Body of pancreas (tissue), 4 donors: ENCODE data around the gene RBMS1. TPM values are rescaled to one million over a fixed set of nuclear protein-coding genes. Genes with fewer than 3 reads are reported as not detected.

ENCODE experiments used
- ATAC-seq: fragments of 150-250 bp; one replicate; pipeline ENCODE4 v1.9.1; 2016
- DNase-seq, 4 donors: peaks; one replicate each; pipeline ENCODE4 v3.0.0-alpha.2; 2019
- H3K27ac ChIP-seq, 4 donors: fragments of 200-600 bp; sonication (generic); 1 replicate in 3 of 4; 2 replicates in 1 of 4; pipeline versions ENCODE4 v1.5.1 to v1.6.1; 2016 to 2019; ENCODE audit warnings: mild to moderate bottlenecking in 1 of 4, mixed read lengths in 1 of 4, moderate library complexity in 1 of 4
- H3K27me3 ChIP-seq, 2 donors: fragments of 200-600 bp; sonication (generic); one replicate each; pipeline ENCODE4 v1.6.0; 2016; ENCODE audit warnings: mild to moderate bottlenecking in 1 of 2
- H3K36me3 ChIP-seq, 2 donors: fragments of 200-600 bp; sonication (generic); replicated peaks in 1 of 2; 2 replicates each; pipeline ENCODE4 v1.5.1; 2016; ENCODE audit warnings: low read depth in 2 of 2; ENCODE audit not compliant: insufficient read depth in 1 of 2
- H3K4me1 ChIP-seq: fragments of 200-600 bp; sonication (generic); one replicate; pipeline ENCODE4 v1.6.0; 2016
- H3K4me3 ChIP-seq, 2 donors: fragments of 200-600 bp; sonication (generic); 1 replicate in 1 of 2; 2 replicates in 1 of 2; pipeline ENCODE4 v1.5.1; 2016 to 2019
- H3K9me3 ChIP-seq, 3 donors: fragments of 200-600 bp; sonication (generic); 1 replicate in 2 of 3; 2 replicates in 1 of 3; pipeline ENCODE4 v1.5.1; 2016
- POLR2A ChIP-seq, 3 donors: fragments of 450-650 bp; IDR thresholded peaks; one replicate each; pipeline ENCODE4 v1.6.1; 2016; ENCODE audit warnings: antibody characterized with exemption in 3 of 3, mild to moderate bottlenecking in 2 of 3
- WGBS, 2 donors: methylation state at CpG; one replicate each; pipeline ENCODE4 v1.1.5; 2017; 5-methylcytosine and 5-hydroxymethylcytosine counted together
- intact Hi-C: fragments of 100-400 bp; cut with DNase I; formaldehyde crosslinking; loops from one replicate; pipeline ENCODE4 v1.15.1; 2023
- total RNA-seq, 2 donors: library from RNA; depleted of rRNA; stranded (reverse); fragments of >200 nt; gene quantifications; one replicate each; pipeline ENCODE4 v1.1.0, GENCODE V29; 2016
- TF ChIP-seq, protein P1 (sequence below), 7 experiments: fragments of 450-650 bp in 4 of 7; fragments of 200-600 bp in 3 of 7; sonication (generic) in 3 of 7; IDR thresholded peaks; one replicate each; pipeline ENCODE4 v1.5.1; 2016 to 2019; ENCODE audit warnings: antibody characterized with exemption in 7 of 7

Gene RBMS1
- total RNA-seq, 2 donors from 2014 or later: 21.3 to 23.7 TPM

DNA sequence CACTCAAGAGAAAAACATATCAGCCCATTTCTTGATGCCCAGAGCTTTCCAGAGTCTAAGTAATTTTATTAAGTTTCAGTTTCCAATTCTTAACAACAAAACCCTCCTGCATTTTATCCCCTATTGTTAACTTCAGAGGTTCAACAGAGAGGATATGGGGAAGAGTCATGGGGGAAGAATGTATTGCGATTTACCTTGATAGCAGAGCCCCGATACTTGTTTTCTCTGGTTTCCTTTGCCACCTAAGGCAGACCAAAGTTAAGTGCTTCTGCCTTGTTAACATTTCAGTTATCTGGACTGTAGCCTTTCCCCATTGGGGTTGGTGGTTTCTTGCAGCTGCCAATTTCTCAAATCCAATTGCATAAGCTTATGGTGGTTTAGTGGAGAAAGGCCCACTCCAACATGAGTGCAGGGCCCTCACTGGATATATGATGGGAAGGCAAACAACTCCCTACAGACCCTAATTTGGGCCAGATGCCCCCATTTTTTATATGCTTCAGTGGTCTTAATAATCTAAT lies 211.5 kb downstream of the RBMS1 start:
- WGBS, 2 donors: 93 to 97% methylated on average over 2 of the region's 2 CpGs
- no peak for ATAC-seq
- TF ChIP-seq, protein P1, sequence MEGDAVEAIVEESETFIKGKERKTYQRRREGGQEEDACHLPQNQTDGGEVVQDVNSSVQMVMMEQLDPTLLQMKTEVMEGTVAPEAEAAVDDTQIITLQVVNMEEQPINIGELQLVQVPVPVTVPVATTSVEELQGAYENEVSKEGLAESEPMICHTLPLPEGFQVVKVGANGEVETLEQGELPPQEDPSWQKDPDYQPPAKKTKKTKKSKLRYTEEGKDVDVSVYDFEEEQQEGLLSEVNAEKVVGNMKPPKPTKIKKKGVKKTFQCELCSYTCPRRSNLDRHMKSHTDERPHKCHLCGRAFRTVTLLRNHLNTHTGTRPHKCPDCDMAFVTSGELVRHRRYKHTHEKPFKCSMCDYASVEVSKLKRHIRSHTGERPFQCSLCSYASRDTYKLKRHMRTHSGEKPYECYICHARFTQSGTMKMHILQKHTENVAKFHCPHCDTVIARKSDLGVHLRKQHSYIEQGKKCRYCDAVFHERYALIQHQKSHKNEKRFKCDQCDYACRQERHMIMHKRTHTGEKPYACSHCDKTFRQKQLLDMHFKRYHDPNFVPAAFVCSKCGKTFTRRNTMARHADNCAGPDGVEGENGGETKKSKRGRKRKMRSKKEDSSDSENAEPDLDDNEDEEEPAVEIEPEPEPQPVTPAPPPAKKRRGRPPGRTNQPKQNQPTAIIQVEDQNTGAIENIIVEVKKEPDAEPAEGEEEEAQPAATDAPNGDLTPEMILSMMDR (IDR thresholded peaks at IDR 0.05): no peak
- TF ChIP-seq POLR2A (IDR thresholded peaks at IDR 0.05): no peak
- H3K27ac ChIP-seq: no peak overlapping the region
- no peaks in the 10 kb centered on the region for H3K9me3 ChIP-seq
- intact Hi-C loops: no loop called here
- DNase-seq: no peak
- H3K4me3 ChIP-seq: no peak overlapping the region
- no peaks in the 10 kb centered on the region for H3K27me3 ChIP-seq
- no peaks in the 10 kb centered on the region for H3K36me3 ChIP-seq
- peaks cover 16% of the 10 kb centered on the region for H3K4me1 ChIP-seq

DNA sequence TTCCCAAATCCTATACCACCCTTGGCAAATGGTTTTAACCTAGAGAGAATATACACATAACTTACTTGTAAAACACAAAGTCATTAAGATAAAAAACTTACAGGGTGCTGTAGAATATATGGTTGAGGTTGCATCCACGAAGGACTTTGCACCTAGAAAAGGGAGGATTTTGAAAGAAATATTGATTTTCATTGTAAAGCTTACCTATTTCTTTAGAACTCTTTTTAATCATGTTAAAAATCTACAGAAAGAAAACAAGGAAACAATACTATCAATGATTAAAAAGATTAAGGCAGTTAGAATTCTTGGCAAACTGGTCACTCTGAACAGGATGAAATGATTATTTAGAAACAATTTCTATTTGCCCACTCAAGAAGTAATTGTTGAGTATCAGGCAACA lies 212.4 kb downstream of the RBMS1 start:
- Histone ChIP-seq H3K27ac (no peak overlapping the region), H3K36me3 (no peaks in the 10 kb centered on the region), H3K4me3 (no peak overlapping the region), H3K4me1 (peaks cover 16% of the 10 kb centered on the region), H3K9me3 (no peaks in the 10 kb centered on the region), H3K27me3 (no peaks in the 10 kb centered on the region)
- 62 to 63% methylated on average over 1 of the region's 1 CpG for WGBS, 2 donors
- intact Hi-C loops: no loop called here
- no peak for ATAC-seq
- DNase-seq: no peak
- TF ChIP-seq POLR2A (IDR thresholded peaks at IDR 0.05): no peak
- TF ChIP-seq, protein P1 (IDR thresholded peaks at IDR 0.05): no peak

DNA sequence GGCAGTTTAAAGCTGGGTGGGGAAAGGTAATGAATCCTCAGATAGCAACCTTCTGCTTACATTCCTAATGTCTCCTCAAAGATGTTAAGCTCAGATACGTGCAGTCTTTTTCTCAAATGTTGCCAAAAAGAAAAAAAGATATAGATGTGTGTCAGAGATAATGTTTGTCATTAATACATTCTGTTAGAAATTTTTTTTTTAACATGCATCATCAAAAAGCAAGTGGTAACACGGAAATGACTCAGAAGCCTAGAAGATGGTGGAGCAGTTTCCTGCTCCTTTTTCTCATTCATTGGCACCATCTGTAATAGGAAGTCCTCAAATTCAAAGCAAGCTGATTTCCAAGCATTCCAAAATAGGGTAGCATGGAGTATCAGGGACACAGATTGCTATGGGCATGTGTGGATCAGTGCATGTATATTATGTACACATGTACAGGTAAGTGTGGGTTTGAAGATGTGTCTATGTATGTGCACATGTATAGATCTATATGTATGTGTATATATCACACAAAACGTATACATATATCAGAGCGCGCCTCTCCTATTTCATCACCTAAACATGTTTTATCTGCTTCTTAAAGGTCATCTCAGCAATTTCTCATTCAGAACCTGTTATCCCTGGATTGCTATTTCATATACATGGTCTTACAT lies 213.7 kb downstream of the RBMS1 start:
- H3K36me3 ChIP-seq: no peaks in the 10 kb centered on the region
- peaks cover 27% of the 10 kb centered on the region for H3K4me1 ChIP-seq
- intact Hi-C loops: no loop called here
- H3K9me3 ChIP-seq: no peaks in the 10 kb centered on the region
- TF ChIP-seq, protein P1 (IDR thresholded peaks at IDR 0.05): no peak
- TF ChIP-seq POLR2A (IDR thresholded peaks at IDR 0.05): no peak
- no peaks in the 10 kb centered on the region for H3K27me3 ChIP-seq
- ATAC-seq (no peak), DNase-seq (no peak)
- no peak overlapping the region for H3K27ac ChIP-seq
- no peak overlapping the region for H3K4me3 ChIP-seq
- 77% methylated on average over 5 of the region's 5 CpGs for WGBS, 2 donors

DNA sequence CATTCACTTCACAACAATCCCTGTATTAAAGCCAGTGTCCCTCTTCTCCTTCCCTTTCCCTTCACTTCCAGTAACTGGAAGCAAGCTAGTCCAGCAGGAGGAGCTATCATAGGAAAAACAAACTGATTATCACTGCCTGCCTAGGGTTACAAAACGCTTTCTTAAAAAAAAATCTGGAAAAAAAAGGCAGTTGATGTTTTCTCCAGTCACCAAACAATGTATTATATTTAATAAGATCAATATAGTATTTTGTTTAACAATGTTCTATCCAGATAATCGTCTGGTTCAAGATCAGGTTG lies 214.8 kb downstream of the RBMS1 start:
- Histone ChIP-seq H3K9me3 (no peaks in the 10 kb centered on the region), H3K4me3 (no peak overlapping the region), H3K27ac (peak overlapping the region in 2 of 4 donors; percentile 21 to 26), H3K36me3 (no peaks in the 10 kb centered on the region), H3K4me1 (peaks cover 31% of the 10 kb centered on the region), H3K27me3 (no peaks in the 10 kb centered on the region)
- intact Hi-C loops: no loop called here
- peak; percentile 45 for ATAC-seq
- 8 to 11% methylated on average over 2 of the region's 2 CpGs for WGBS, 2 donors
- TF ChIP-seq, protein P1 (IDR thresholded peaks at IDR 0.05): peak in 6 of 7 experiments; percentile 23 to 46 (median 38)
- no peak for TF ChIP-seq POLR2A (IDR thresholded peaks at IDR 0.05)
- no peak for DNase-seq
